ENCODE data around the gene KRTAP4-1. TPM values are rescaled to one million over a fixed set of nuclear protein-coding genes. Genes with fewer than 3 reads are reported as not detected.

Gene KRTAP4-1
- total RNA-seq, 1 donor from 2014 or later = not detected

GRCh38 chr17:41178341-41178740 lies 6.4 kb downstream of the KRTAP4-1 start:
- H3K9me3 Mint-ChIP-seq (ENCODE audit: low read depth) = no peaks in the 10 kb centered on the region
- H3K27ac Mint-ChIP-seq = no peak overlapping the region

GRCh38 chr17:41177727-41178271 lies 6.9 kb downstream of the KRTAP4-1 start, which contains the start of gene KRTAP4-2:
KRTAP4-2 (minus strand) TSS chr17:41178221; CDS start chr17:41178164, 57 bp downstream.
- TF ChIP-seq CTCF (IDR thresholded peaks at IDR 0.05; ENCODE audit: unreplicated experiment) = no peak
- H3K27ac Mint-ChIP-seq = no peak within 1 kb of the TSS
- no peaks in the 10 kb centered on the region for H3K36me3 Mint-ChIP-seq (ENCODE audit: insufficient read depth)
- H3K4me3 Mint-ChIP-seq (ENCODE audit: low read depth) = no peak within 1 kb of the TSS
- peaks cover 3% of the 10 kb centered on the region for H3K4me1 Mint-ChIP-seq (ENCODE audit: low read depth)
- DNase-seq (ENCODE audit: low spot score, unreplicated experiment) = no peak
- H3K27me3 Mint-ChIP-seq = peaks cover 26% of the 10 kb centered on the region
- H3K9me3 Mint-ChIP-seq (ENCODE audit: low read depth) = no peaks in the 10 kb centered on the region

More at GRCh38 chr17:41178341-41178740, 6.4 kb downstream of the KRTAP4-1 start:
- Mint-ChIP-seq H3K36me3 (ENCODE audit: insufficient read depth) (no peaks in the 10 kb centered on the region), H3K4me3 (ENCODE audit: low read depth) (no peak overlapping the region), H3K27me3 (peaks cover 26% of the 10 kb centered on the region), H3K4me1 (ENCODE audit: low read depth) (peaks cover 4% of the 10 kb centered on the region)
- TF ChIP-seq CTCF (IDR thresholded peaks at IDR 0.05; ENCODE audit: unreplicated experiment) = no peak
- DNase-seq (ENCODE audit: low spot score, unreplicated experiment) = no peak

GRCh38 chr17:41176744-41177387 lies 7.8 kb downstream of the KRTAP4-1 start:
- Mint-ChIP-seq H3K4me3 (ENCODE audit: low read depth) (no peak overlapping the region), H3K9me3 (ENCODE audit: low read depth) (no peaks in the 10 kb centered on the region), H3K36me3 (ENCODE audit: insufficient read depth) (no peaks in the 10 kb centered on the region), H3K27me3 (peaks cover 28% of the 10 kb centered on the region), H3K27ac (no peak overlapping the region), H3K4me1 (ENCODE audit: low read depth) (no peaks in the 10 kb centered on the region)
- no peak for DNase-seq (ENCODE audit: low spot score, unreplicated experiment)
- TF ChIP-seq CTCF (IDR thresholded peaks at IDR 0.05; ENCODE audit: unreplicated experiment) = no peak

- H3K4me3 Mint-ChIP-seq (ENCODE audit: low read depth) = no peak overlapping the region
- H3K4me1 Mint-ChIP-seq (ENCODE audit: low read depth) = no peaks in the 10 kb centered on the region
- H3K9me3 Mint-ChIP-seq (ENCODE audit: low read depth) = no peaks in the 10 kb centered on the region
- H3K36me3 Mint-ChIP-seq (ENCODE audit: insufficient read depth) = no peaks in the 10 kb centered on the region
- H3K27ac Mint-ChIP-seq = no peak overlapping the region
- no peak for DNase-seq (ENCODE audit: low spot score, unreplicated experiment)
- no peak for TF ChIP-seq CTCF (IDR thresholded peaks at IDR 0.05; ENCODE audit: unreplicated experiment)
- H3K27me3 Mint-ChIP-seq = peaks cover 18% of the 10 kb centered on the region
Measured at GRCh38 chr17:41171886-41172285, 12.8 kb downstream of the KRTAP4-1 start.

- Mint-ChIP-seq H3K27me3 (peaks cover 13% of the 10 kb centered on the region), H3K9me3 (ENCODE audit: low read depth) (no peaks in the 10 kb centered on the region), H3K4me3 (ENCODE audit: low read depth) (no peak within 1 kb of the TSS), H3K4me1 (ENCODE audit: low read depth) (no peaks in the 10 kb centered on the region), H3K27ac (no peak within 1 kb of the TSS), H3K36me3 (ENCODE audit: insufficient read depth) (no peaks in the 10 kb centered on the region)
- DNase-seq (ENCODE audit: low spot score, unreplicated experiment) = no peak
- no peak for TF ChIP-seq CTCF (IDR thresholded peaks at IDR 0.05; ENCODE audit: unreplicated experiment)
Measured at GRCh38 chr17:41168121-41168520, 16.6 kb downstream of the KRTAP4-1 start, which contains the start of gene KRTAP4-3. KRTAP4-3 (minus strand) TSS chr17:41168221; CDS start chr17:41168172, 49 bp downstream.
